GM23248 (cell line): Measurements from ENCODE around the gene NAALADL2.

ENCODE experiments used
- EZH2 ChIP-seq: fragments of 200-600 bp; sonication (generic); IDR thresholded peaks from 2 replicates; pipeline ENCODE4 v1.6.1; 2018; ENCODE audit warnings: antibody characterized with exemption, mild to moderate bottlenecking; ENCODE audit not compliant: insufficient read depth, poor library complexity, severe bottlenecking
- EZH2phosphoT487 ChIP-seq: fragments of 200-600 bp; sonication (generic); IDR thresholded peaks from 2 replicates; pipeline ENCODE4 v1.6.1; 2018; ENCODE audit warnings: antibody characterized with exemption, moderate library complexity, mild to moderate bottlenecking, low read depth; ENCODE audit not compliant: insufficient read depth

GRCh38 chr3:175287361-175287963 lies 428.3 kb downstream of the NAALADL2 start:
- TF ChIP-seq EZH2 (no peak), EZH2phosphoT487 (no peak)
